GM12878 (cell line): Measurements from ENCODE around the gene DAGLA. TPM values are rescaled to one million over a fixed set of nuclear protein-coding genes. Genes with fewer than 3 reads are reported as not detected.

ENCODE experiments used
- E4F1 ChIP-seq: fragments of 450-650 bp; IDR thresholded peaks from 2 replicates; pipeline ENCODE4 v1.6.1; 2018; ENCODE audit warnings: borderline replicate concordance, mild to moderate bottlenecking; ENCODE audit not compliant: partially characterized antibody
- FOXK2 ChIP-seq: fragments of 450-650 bp; IDR thresholded peaks from 2 replicates; pipeline ENCODE4 v1.6.1; 2017; ENCODE audit warnings: mild to moderate bottlenecking, moderate library complexity
- MTA2 ChIP-seq: fragments of 450-650 bp; IDR thresholded peaks from 2 replicates; pipeline ENCODE4 v1.6.1; 2016; ENCODE audit warnings: low read depth, mild to moderate bottlenecking, moderate library complexity
- TAF1 ChIP-seq: IDR thresholded peaks from 2 replicates; pipeline ENCODE4 v1.6.1; 2011; ENCODE audit warnings: mild to moderate bottlenecking, low read depth, low read length, borderline replicate concordance
- TCF3 ChIP-seq: IDR thresholded peaks from 2 replicates; pipeline ENCODE4 v1.6.1; 2012; ENCODE audit warnings: low read depth, mild to moderate bottlenecking, low read length, borderline replicate concordance; ENCODE audit not compliant: insufficient read depth
- ZNF592 ChIP-seq: fragments of 450-650 bp; IDR thresholded peaks from 2 replicates; pipeline ENCODE4 v1.6.1; 2017; ENCODE audit warnings: mild to moderate bottlenecking, moderate library complexity
- ZZZ3 ChIP-seq: IDR thresholded peaks from 2 replicates; pipeline ENCODE4 v1.6.1; 2011; ENCODE audit warnings: low read depth; ENCODE audit not compliant: control insufficient read depth, insufficient read length
- polyA plus RNA-seq, 11 experiments: library from polyadenylated mRNA; depleted of rRNA in 4 of 11; unstranded in 6 of 11; stranded (reverse) in 5 of 11; fragments of >200 nt; fragmentation: Nextera tagmentation in 4 of 11; fragmentation: Illumina TruSeq in 1 of 11; extraction: Ambion mirVana in 4 of 11; extraction: Trizol in 1 of 11; gene quantifications; 1 replicate in 1 of 11; 2 replicates in 10 of 11; pipeline versions ENCODE4 v1.2.1 to v1.2.3, GENCODE V29; 2011 to 2016; ENCODE audit warnings: inconsistent platforms in 2 of 11, missing spikeins in 2 of 11, low read depth in 1 of 11
- total RNA-seq, 4 experiments: library from RNA; depleted of rRNA in 3 of 4; stranded (reverse); fragments of >200 nt in 3 of 4; fragmentation: Illumina TruSeq in 1 of 4; extraction: Trizol in 1 of 4; gene quantifications; 2 replicates each; pipeline versions ENCODE4 v1.2.1 to v1.2.3, GENCODE V29; 2013 to 2021

Gene DAGLA
- total and polyA plus RNA-seq, 10 of the 15 experiments (the other 5 are each of a cell fraction or from before 2014, with no cell fraction given), result 0.05 TPM; not detected in 9

- TF ChIP-seq ZNF592, result no peak
- no peak for TF ChIP-seq E4F1
- no peak for TF ChIP-seq MTA2
- TF ChIP-seq ZZZ3, result no peak
- no peak for TF ChIP-seq FOXK2
- TF ChIP-seq TCF3, result no peak
- TF ChIP-seq TAF1, result no peak
Observed at GRCh38 chr11:61771985-61772455, 91.8 kb downstream of the DAGLA start (continued).
